Tibial nerve (tissue), 4 donors: Measurements from ENCODE around the gene ARMC3.

ENCODE experiments used
- EP300 ChIP-seq, 2 donors: sonication (generic); formaldehyde crosslinking; IDR thresholded peaks; one replicate each; pipeline ENCODE4 v1.6.1; 2017; ENCODE audit warnings: antibody characterized with exemption in 2 of 2, mild to moderate bottlenecking in 1 of 2
- TF ChIP-seq, protein P1 (sequence below), 5 experiments: fragments of 200-600 bp in 3 of 5; fragments of 450-650 bp in 2 of 5; sonication (generic) in 3 of 5; IDR thresholded peaks; one replicate each; pipeline ENCODE4 v1.5.1; 2016 to 2019; ENCODE audit warnings: antibody characterized with exemption in 5 of 5, mild to moderate bottlenecking in 3 of 5, moderate library complexity in 2 of 5

DNA sequence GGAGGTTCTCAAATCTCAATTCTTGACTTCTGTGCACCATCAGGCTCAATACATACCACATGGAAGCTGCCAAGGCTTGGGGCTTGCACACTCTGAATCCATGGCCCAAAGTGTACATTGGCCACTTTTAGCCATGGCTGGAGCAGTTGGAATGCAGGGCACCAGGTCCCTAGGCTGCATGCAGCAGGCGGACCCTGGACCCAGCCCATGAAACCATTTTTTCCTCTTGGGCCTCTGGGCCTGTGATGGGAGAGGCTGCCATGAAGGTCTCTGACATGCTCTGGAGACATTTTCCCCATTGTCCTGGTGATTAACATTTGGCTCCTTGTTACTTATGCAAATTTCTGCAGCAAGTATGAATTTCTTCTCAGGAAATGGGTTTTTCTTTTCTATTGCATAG is 19.0 kb upstream of the ARMC3 start:
- TF ChIP-seq, protein P1, sequence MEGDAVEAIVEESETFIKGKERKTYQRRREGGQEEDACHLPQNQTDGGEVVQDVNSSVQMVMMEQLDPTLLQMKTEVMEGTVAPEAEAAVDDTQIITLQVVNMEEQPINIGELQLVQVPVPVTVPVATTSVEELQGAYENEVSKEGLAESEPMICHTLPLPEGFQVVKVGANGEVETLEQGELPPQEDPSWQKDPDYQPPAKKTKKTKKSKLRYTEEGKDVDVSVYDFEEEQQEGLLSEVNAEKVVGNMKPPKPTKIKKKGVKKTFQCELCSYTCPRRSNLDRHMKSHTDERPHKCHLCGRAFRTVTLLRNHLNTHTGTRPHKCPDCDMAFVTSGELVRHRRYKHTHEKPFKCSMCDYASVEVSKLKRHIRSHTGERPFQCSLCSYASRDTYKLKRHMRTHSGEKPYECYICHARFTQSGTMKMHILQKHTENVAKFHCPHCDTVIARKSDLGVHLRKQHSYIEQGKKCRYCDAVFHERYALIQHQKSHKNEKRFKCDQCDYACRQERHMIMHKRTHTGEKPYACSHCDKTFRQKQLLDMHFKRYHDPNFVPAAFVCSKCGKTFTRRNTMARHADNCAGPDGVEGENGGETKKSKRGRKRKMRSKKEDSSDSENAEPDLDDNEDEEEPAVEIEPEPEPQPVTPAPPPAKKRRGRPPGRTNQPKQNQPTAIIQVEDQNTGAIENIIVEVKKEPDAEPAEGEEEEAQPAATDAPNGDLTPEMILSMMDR (IDR thresholded peaks at IDR 0.05), result no peak
- no peak for TF ChIP-seq EP300 (IDR thresholded peaks at IDR 0.05)
